CD4-positive, alpha-beta T cell treated with Interleukin-6 at 100 ng/mL for 8 hours (primary cell): ENCODE measurements around the gene ADARB1.
"Not testable (repeated sequence)": the region's sequence is repeated elsewhere in the genome, so short reads cannot be mapped to it uniquely, and the experiment has no call there.

ENCODE experiments used
- DNase-seq: peaks from one replicate; pipeline ENCODE4 v3.0.0-alpha.2; 2020; ENCODE audit warnings: mixed read lengths, low spot score

ADARB1 gene

DNA sequence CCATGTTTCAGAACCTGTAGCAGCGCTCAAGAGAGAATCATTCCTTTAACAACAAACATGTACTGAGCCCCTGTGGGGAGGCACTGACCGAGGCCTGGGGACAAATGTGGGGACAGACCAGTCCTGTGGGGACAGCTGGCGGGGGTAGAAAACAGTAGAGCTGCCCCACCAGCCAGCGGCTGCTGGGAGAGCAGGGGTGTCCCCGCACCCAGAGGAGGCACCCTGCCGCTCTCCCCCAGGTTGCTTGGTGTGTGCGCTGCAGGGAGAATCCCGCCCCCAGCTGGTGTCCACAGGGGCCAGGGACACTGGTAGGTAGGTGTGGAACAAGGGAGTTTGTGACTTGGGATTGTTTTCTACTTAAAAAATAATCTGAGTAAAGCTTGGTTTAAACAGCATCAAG is 62.1 kb downstream of the ADARB1 start:
- no peak for DNase-seq

DNA sequence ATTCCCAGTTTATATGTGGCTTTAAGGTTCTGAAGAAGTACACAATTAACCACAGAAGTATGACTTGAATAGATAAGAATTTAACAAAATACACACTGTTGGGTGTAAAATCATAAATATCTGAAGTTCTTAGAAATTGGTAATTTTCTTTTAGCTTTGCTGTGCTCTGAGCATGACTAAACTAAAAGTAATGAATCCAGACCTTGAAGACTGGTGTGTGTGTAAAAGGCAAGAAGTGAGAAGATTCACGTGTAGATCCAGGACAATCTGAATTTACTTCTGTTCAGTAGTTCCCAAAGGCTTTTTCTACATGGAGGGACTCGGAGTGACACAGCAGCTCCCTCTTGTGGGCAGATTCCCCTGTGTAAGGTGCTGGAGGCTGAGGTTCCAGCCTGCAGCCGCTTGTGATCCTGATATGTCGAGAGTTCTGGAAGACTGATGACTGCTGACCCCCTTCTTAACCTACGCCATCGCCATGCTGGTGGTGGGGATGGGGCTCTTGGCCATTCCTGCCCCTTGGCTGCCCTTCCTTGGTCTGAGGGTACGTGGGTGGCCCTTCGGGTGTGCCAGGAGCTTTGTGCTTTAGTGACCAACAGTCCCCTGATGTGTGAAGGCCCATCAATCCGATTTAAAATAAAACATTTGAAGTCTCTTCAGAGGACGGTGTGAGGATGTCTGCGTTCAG is 62.7 kb downstream of the ADARB1 start:
- peak; percentile 54 for DNase-seq

DNA sequence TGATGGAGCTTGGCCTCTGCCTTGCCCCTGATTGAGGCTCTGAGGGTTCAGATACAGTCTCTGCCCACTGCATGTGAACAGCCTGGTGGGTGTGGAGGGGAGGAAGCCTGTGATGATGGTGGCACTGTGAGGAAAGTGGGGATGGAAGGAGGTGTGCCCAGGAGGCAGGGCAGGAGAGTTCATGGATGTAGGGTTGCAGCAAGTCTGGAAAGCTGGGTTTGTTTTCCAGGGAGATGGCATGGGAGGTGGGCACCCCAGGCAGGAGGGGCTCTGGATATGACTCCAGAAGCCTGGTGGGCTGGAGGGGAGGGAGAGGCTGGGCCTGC is 63.2 kb downstream of the ADARB1 start:
- DNase-seq: no peak

DNA sequence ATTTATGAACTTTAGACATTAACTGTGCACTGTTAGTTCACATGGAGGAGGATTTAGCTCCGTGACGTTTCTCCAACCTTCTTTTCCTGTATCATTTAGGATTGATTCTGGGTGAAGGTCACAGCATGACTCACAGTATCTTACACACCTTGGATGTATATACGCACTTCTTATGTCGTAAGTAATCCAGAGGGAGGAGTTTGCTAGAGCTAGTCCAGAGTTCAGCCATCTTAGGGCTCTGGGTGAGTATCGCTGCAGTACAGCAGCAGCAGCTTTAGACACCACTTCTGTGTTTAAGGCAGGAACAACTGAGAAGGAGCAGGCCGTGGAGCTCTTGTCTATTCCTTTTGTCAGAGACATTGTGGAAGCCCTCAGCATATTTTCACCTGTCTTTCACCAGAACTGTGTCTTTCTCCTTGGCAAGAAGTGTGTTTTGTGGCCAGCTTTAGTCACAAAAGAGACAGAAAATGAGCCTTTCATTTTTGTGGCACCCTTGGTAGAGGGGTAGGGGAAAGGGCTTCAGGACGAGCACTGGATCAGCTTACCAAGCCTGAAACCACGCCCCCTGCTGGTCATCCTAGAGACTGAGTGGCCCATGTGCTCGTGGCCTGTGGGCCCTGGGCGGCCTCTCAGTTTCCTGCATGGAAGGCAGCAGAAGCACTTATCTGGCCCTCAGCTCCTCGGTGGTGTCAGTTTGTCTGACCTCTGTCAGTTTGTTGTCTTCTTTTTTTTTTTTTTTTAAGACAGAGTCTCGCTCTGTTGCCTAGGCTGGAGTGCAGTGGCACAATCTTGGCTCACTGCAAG is 64.0 kb downstream of the ADARB1 start:
- DNase-seq: peak; percentile 57

DNA sequence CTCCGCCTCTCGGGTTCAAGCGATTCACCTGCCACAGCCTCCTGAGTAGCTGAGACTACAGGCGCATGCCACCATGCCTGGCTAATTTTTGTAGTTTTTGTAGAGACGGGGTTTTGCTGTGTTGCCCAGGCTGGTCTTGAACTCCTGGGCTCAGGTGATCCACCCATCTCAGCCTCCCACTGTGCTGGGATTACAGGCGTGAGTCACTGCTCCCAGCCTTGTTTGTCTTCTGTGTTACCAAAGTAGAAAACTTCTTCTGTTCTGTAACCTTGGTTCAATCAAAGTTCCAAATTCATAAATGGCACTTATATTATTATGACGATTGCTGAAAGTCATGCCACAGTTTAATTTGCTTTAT is 64.6 kb downstream of the ADARB1 start:
- not testable (repeated sequence) for DNase-seq

DNA sequence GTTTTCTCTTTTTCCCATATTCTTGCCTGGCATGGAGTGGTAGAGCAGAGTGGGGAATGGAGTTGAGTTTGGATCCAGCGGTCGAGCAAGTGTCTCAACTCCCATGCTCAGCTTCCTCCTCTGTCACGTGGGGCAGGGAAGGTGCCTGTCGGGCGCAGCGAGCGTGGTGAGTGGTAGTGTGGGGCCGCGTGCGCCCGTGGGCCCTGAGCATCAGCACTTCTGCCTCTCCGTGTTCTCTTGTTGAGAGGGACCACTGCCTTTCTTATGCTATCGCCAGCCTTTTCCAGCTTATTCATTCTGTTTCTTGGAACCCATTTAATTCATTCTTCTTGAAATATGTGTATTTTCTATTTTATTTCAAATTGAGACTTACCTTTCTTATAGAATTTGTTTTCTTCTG is 65.1 kb downstream of the ADARB1 start:
- no peak for DNase-seq

DNA sequence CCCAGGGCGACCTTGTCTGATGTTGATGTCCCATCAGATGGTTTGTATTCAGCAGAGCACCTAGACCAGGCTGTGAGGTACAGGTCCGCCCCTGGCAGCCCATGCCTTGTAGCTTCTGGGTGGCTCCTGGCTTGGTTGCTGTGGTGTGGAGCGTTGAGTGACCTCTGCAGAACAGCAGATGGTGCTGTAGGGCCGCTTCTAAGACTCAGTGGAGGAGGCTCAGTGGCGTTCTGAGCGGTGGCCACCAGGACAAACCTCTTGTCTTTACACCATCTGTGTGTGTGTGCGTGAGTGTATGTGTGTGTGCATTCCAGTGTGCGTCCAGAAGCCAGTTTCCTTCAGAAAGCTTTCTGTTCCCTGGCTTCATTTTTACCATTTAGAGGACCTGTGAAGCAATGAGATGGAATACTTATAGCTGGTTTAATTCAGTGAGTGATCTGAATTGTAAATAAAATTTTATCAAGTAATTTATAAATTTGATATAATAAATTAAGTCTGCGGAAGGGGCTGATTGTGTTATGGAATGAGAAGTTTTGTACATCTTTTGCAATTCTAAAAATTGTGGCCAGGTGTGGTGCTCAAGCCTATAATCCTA is 66.1 kb downstream of the ADARB1 start:
- peak; percentile 56 for DNase-seq

DNA sequence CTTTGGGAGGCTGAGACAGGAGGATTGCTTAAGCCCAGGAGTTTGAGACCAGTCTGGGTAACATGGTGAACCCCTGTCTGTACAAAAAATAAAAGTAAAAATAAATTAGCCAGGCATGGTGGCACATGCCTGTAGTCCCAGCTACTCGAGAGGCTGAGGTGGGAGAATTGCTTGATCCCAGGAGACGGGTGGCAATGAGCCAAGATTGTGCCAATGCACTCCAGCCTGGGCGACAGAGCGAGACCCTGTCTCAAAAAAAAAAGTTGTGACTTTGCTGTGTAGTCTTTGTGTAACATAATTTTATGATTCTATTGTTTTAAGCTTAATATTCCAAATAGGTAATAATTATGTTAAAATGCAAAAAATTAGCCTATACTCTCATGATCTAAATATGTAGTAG is 66.6 kb downstream of the ADARB1 start:
- not testable (repeated sequence) for DNase-seq

DNA sequence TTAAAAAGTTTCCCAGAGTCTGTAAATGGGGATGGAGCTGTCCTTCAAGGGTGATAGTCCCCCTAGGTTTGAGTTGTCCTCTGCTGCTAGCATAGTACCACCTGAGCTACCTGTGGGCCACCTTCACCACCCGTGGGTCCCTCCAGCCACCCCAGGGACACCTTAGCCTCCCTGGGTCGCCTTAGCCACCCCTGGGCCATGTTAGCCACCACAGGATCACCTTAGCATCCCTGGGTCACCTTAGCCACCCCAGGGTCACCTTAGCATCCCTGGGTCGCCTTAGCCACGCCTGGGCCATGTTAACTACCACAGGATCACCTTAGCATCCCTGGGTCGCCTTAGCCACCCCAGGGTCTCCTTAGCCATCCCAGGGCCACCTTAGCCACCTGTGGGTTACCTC is 67.1 kb downstream of the ADARB1 start:
- no peak for DNase-seq

DNA sequence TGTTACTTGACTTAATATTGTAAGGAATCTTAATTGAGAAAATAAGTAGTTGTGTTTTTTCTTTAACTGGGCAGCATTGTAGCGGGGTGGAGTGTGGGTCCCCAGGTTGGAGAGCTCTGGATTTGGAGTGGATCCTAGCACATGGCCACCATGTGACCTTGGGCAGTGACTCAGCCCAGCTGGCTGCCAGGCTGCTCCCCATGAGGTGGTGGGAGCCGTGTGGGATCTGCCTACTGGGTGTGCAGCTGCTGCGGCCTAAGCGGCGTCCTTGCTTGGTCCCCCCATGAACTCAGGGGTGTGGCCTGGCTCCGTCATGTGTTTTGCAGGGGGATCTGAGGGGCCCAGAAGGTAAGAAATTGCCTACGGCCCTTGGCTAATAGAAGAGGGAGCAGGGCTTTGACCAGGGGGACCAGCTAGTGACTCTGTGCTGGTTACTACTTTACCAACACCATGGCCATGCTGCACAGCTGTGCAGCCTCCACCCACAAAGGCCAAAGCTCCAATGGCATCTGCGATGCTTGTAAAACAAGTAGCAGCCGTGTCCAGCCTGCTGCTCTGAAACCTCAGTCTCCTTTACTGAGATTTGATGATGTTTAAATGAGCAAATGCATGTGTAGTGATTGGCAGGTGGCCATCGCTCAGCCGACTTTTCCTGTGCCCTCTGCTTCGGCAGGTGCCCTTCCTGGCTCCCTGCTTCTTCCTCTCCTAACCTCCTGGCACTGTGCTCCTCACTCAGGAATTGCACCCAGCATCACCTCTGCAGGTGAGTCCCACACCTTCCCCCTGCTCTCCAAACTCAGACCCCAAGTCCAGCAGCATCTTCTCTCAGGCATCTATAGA is 68.3 kb downstream of the ADARB1 start:
- DNase-seq: no peak

DNA sequence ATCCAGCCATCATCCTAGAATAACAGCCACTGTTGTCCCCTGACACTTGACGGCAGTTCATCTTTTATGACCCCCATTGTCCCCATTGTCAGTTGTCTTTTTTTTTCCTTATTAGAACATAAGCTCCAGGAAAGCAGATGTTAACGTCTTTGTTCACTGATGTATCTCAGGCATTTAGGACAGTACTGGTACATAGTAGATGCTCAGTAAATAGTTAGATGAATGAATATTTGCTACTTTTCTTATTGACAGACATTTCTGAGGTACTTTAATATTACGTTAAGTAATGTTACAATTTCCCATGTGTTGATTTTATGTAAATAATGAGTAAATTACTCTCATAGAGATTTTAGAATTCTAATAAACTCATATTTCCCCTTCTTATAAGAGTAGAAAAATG is 69.5 kb downstream of the ADARB1 start:
- DNase-seq: no peak

DNA sequence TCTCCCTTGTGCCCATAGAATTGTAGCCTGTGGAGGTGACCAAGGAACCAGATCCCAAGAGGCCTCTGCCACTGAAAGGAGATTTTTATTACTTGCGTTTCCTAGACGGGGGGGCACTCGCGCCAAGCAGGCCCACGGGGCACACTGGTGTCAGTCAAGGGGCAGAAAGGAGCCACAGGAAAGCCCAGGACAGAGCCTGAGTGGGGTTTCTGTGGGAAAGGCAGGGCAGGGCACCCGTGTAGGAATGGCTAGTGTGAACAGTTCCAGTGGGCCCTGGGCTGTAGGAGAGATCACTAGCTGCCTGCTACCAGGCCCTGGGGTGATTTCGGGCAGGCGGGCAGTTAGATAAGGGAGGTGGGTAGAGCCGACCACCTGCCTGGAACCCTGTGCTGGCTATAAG is 70.8 kb downstream of the ADARB1 start:
- no peak for DNase-seq

DNA sequence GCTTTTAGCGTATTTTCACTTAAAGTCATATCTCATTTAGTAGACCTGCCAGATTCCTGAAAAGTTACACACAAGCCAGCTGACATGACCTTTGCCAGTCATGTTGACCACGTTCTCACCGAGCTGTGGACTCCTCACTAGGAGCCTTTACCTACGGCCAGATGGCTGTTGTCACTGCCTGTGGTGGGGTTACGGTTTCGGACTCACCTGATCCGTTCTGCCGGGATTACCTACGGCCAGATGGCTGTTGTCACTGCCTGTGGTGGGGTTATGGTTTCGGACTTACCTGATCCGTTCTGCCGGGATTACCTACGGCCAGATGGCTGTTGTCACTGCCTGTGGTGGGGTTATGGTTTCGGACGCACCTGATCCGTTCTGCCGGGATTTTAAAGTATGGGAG is 71.5 kb downstream of the ADARB1 start:
- not testable (repeated sequence) for DNase-seq

DNA sequence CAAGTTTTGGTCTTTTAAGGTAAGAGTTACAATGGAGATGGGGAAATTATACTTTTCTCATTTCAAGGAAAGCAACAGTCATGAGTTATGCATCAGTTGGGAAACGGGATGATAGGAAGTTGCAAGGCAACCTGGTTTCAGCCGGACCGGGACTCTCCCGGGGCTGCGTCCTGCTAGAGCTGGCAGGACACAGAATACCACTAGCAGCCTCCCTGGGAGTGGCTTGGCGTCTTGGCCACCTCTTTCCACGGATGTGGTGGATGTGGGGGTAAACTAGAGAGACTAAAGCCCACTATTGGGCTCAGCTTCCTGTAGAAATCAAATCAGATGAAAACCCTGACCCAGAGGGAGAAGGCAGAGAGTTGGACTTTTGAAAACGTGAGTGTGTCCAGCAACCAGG is 71.9 kb downstream of the ADARB1 start:
- no peak for DNase-seq

DNA sequence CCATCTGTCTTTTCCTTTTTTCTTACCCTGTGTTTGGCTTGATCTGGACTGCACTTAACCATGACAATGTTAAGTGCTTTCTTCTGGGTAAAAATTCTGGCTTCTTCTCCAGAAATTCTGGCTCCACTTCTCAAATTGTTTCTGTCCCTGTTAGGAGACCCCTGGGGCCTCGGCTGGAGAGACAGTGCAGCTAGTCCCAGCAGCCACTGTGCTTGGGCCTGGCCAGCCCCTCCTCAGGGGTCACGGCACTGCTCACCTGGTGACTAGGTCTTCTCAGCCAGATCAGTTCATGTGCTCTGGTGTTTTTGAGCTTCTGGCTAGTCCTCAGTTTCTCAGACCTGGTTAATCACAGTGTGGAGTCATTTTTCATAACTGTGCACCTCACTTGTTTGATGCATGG is 72.4 kb downstream of the ADARB1 start:
- DNase-seq: no peak

DNA sequence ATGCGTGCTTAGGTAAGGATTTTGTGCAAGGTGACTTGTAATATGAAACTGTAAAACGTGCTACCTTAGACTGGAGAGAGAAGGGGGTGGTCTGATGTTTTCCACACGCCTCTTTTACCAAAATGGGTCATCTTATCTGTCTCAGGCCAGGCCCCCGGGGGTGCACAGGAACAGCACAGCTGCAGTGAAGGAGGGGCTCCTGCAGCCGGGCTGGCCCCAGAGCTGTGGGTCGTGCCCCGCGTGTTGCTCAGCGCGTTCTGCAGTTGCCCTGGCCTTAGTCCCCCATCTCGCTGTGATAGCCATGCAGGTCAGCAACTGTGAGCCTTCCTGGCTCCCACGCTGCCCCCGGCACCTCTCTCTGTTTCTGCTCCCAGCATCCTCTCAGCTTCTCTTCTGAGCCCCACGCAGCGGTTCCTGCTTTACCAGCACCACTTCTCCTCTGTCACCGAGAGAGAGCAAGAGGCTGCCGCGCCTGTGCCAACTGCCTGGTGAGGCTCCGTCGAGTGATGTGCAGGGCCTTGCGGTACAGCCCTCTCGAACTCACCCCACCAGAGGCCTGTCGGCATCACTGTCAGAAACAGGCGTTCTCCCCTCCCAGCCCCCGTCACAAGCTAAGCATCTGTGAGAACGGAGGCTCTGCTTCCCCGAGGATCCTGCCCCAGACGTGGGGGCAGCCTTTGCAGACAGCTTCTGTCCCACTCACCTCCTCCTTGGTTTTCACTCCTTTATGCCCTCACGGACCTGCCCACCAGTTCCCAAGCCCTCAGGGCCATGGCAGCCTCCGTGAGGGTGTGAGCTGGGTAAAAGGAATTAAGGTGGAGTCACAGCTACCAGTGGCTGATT is 73.3 kb downstream of the ADARB1 start:
- DNase-seq: no peak

DNA sequence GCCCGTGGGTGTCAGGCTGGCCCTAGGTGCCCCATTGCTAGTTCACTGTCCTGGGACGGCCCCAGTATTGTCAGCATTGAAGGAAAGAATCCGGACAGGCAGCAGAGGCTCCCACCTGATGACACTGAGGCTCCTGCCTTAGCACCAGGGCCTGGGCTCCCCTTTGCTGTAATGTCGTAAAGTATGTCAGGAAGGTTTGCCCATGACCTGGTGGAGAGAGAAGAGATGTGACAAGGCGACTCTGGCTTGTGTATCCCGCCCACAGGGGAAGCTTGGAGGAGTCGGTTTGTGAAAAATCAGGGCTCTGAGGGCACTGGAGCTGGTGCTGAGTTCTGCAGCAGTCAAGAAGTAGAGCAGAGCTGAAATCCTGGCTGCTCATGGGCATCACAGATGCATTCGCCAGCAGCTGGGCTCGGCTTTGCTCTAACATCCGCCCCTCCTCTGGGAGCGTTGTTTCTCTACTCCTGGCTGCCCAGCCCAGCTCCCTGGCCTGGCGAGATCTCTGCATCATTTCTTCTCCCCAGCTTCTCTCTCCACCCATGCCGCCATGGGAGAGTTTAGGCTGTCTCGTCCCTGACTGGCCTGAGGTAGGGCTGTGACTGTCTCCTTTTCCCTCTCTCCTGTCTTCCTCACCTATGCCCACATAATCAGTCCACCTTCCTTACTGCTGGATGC is 74.1 kb downstream of the ADARB1 start:
- no peak for DNase-seq

DNA sequence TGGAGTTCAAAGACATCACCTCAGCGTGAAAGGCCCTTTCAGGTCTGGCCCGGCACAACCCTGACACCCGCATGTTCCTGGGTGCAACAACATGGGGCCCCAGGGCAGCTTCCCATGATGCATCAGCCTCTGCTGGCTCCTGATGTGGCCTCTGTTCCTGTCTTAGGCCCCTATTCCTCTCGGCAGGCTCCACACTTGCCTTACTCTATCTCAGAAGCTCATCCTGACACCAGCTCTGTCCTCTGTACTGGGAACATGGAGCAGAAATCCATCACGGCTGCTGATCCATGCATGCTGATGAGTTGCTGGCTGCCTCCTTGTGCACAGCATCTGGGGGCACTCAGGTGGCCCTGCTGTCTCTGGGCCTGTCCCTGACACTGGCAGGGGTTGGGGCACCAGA is 74.6 kb downstream of the ADARB1 start:
- no peak for DNase-seq

DNA sequence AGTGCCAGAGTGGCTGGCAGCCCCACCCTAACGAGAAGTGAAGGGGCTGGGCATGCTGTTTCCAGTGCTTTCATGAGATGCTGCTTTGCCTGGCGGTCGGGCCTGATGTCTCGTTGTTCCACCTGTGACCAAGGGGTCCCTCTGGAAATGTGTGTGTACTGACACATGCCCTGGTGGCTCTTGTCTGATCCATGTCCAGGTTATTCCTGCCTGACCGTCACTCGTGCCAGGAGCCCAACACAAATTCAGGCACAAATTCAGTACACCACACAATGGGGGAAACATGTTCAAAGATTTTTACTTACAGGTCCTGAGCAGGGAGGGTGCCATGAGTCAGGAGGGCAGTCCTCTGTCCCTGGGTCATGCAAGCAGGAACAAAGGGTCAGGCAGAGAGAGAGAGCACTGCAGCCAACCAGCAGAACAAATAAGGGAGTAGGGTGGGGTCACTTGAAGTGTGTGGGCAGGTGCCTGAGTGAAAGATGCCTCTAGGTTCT is 76.3 kb downstream of the ADARB1 start:
- DNase-seq: no peak

DNA sequence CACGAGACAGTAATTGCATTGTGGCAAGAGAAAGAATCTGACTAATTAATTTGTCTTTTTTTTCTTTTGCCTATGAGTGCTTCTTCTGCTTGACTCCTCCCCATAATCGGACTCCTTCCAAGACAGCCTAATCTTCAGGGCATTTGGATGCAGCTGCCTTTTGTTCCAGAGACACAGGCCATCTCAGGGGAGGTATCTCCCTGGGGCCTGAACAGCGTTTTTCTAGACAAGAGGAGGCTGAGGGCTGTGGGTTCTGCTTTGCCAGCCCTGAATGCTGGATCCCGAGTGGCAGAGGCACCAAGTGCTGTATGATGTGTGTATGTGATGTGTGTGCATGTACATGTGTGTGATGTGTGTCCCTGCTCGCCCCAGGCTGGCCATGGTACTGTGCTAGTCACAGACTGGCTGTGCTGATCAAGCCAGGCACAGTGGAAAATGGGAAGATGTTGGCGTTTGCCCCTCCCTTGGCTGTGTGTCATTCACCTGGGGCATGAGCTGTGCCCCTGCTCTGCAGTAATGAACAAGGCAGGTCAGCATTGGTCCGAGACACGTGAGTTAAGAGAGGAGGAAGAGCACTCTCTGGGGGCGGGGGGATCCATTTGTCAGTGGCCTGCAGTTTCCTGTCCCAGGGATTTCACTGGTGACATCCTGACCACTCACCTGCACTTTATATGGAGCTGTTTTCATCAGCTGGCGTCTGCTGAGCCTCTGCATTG is 77.2 kb downstream of the ADARB1 start:
- DNase-seq: no peak
